Measurements from ENCODE around the gene PIH1D1.
"Not testable (repeated sequence)": the region's sequence is repeated elsewhere in the genome, so short reads cannot be mapped to it uniquely, and the experiment has no call there.

The PIH1D1 gene

DNA sequence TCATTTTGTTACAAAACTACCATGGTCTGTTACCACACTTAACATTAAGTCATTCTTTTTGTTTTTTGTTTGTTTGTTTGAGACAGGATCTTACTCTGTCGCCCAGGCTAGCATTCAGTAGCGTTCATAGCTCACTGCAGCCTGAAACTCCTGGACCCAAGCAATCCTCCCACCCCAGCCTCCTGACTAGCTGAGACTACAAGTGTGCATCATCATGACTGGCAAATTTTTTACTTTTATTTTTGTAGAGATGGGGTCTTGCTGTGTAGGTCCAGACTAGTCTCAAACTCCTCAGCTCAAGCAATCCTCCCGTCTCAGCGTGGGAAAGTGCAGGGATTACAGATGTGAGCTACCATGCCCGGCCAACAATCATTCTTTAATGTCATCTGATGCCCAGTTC is 4.7 kb upstream of the PIH1D1 start:
- DNase-seq (ENCODE audit: low read depth), result no peak

- no peak for DNase-seq (ENCODE audit: low read depth)
Measured at GRCh38 chr19:49455773-49456172, 4.2 kb upstream of the PIH1D1 start.

DNA sequence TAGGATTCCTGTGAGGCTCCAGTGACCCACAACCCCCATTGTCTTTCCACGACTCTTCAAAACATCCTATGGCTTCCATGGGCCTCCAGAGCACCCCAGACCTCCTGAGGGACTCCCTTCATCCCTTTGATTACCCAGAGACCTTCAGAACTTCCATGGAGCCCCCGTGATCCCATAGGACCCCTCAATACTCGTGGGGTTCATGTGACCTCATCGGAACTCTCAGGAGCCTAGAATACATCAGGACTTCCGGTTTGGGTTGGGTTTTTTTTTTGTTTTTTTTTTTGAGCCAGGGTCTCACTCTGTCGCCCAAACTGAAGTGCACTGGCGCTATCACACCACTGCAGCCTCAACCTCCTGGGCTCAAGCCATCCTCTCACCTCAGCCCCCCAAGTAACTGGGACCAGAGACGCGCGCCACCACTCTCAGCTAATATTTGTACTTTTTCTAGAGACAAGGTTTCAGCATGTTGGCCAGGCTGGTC is 2.2 kb upstream of the PIH1D1 start:
- DNase-seq (ENCODE audit: low read depth), result no peak

- peak; percentile 91 for DNase-seq (ENCODE audit: low read depth)
Measured at GRCh38 chr19:49453013-49453756, 1.6 kb upstream of the PIH1D1 start, which contains the start of gene ALDH16A1. Gene ALDH16A1, plus strand, starts transcription at chr19:49453225. Its CDS starts 107 bp downstream, at chr19:49453332.

DNA sequence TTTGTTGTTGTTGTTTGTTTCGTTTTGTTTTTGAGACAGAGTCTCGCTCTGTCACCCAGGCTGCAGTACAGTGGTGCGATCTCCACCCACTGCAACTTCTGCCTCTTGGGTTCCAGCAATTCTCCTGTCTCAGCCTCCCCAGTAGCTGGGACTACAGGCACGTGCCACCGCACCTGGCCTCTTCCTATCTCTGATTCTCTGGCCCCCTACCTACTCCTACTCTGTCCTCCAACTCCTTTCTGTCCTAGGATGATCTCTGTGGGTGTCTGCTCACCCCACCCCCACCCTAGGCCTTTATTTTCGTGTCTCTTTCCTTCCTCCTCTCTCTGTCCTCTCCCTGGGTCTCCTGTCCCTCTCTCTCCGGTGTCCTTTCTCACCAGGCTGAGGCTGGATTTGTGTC is 1.2 kb downstream of the PIH1D1 start:
- no peak for DNase-seq (ENCODE audit: low read depth)

DNA sequence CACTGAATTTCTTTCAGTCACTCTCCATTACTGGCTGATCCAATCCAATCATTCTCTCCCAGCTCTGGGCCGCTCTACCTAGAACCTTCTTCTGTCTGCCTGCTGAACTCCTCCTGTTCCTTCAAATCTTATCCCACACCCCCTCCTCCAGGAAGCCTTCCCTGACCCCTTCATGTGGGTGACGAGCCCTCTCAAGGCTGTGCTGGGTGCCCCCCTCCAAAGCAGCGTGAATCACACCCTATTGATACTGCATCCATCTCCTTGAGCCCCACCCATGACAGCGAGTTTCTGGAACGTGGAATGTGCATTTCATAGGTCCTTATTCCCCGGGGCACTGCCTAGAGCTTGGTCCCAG is 3.2 kb downstream of the PIH1D1 start:
- DNase-seq (ENCODE audit: low read depth), result no peak

DNA sequence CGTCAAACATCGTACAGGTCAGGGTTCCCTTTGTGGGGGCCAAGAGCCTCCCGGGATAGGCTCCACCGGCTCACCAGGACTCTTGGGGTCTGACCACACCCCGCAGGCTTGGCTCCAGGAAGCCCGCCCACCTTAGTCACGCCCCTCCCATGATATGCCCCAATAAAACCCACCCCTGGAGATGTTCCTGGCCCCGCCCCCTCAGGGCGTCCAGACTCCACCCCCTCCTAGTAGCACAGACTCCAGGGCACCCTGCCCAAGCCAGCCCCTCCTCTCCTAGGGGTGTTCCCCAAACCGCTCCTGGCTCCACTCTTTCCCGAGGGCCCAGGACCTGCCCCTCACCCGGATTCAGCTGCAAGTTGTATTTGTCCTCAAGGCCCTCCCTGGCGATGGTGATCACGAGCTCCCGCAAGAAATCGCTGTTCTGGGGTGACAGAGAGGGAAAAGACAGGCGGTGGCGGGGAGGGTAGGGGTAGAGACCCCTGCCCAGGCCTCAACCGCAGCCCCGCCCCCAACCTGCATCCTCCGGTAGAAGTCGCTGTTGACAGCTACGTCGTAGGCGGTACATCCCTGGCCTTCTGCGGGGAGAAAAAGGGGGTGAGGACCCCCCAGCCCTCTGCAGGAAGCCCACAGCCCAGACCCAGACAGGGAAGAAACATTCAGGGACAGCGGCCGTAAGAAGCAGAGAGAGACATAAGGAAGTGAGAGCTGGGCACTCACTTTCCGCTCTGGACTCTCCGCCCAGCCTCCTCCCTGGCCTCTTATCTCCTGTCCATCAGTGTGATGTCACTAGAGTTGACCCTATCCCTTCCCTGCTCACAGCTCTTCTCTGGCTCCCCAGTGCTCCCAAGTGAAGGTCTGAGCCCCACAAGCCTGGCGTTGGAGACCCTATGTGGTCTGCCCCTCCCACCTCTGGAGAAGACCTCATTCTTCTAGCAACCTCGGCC is 3.9 kb downstream of the PIH1D1 start:
- DNase-seq (ENCODE audit: low read depth), result no peak

- DNase-seq (ENCODE audit: low read depth), result no peak
Measured at GRCh38 chr19:49445997-49446396, 5.6 kb downstream of the PIH1D1 start.

- DNase-seq (ENCODE audit: low read depth), result not testable (repeated sequence)
Measured at GRCh38 chr19:49444100-49444700, 7.4 kb downstream of the PIH1D1 start.

DNA sequence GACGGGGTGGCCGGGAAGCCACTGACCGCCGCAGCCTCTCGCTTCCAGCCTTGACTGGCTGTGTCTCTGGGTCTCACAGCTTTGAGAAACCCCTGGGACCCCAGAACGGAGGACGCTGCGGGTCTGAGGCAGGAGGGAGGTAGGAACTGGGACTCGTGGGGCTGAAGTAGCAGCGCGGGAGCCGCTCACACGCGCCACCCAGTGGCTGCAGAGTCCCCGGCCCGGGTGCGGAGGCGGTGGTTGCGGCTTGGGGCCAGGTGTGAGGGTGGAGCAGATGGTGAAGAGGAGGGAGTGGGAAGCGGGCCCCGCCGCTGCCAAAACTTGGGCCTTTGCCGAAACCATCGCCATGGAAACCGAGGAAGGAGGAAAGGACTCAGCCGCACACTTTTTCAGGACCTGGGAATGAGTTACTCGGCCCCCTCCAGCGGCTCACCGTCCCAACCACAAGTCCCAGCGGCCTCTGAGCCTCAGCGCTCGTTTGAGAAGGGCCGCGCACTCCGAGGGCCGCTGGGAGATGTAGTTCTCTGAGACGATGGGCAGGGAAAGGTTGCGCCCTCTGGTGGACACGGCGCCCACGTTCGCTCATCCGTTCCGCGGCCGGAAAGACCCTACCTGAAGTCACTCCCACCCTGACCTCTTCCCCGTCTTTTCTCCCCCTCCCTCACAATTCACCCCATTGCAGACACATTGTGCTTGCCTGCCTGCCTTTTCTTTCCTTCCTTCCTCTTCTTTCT is 8.1 kb downstream of the PIH1D1 start:
- DNase-seq (ENCODE audit: low read depth), result peak; percentile 89

GRCh38 chr19:49442771-49443365 is 8.7 kb downstream of the PIH1D1 start:
- DNase-seq (ENCODE audit: low read depth), result no peak

- no peak for DNase-seq (ENCODE audit: low read depth)
Measured at GRCh38 chr19:49442354-49442753, 9.3 kb downstream of the PIH1D1 start.

GRCh38 chr19:49441960-49442350 is 9.7 kb downstream of the PIH1D1 start:
- no peak for DNase-seq (ENCODE audit: low read depth)

GRCh38 chr19:49441210-49441959 is 10.2 kb downstream of the PIH1D1 start, which contains the start of gene SLC17A7:
Gene SLC17A7, minus strand, starts transcription at chr19:49441527. Its CDS starts 148 bp downstream, at chr19:49441379.
- DNase-seq (ENCODE audit: low read depth), result no peak

DNA sequence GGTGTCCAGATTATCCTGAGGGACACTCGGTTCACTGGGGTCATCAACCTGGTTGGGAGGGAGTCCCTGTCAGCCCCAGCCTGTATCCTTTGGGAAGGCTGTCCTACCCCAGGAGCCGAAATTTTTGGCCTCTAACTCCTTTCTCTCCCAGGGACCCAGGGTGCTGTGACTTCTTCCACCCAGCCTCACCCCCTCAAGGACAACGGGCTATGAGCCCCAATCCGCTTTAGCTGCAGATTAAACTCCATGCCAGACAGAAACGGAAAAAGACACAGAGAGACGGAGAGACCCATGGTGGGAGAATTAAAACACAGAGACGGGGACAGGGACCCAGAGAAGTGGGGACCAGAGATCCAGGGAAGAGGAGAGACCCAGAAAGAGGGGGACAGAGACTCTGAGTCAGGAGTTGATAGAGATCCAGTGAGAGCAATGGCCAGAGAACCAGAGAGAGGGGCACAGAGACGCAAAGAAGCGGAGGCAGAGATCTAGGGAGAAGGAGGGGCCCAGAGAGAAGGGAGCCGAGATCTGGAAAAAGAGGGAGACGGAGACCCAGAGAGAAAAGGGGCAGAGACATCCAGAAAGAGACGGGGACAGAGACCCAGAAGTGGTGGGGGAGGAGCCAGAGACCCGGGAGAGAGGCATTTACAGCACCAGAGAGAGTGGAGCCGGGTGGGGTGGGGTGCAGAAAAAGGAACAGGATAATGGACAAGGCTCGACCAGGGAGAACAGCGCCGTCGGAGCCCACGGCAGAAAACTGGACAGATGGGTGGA is 11.0 kb downstream of the PIH1D1 start:
- DNase-seq (ENCODE audit: low read depth), result no peak

DNA sequence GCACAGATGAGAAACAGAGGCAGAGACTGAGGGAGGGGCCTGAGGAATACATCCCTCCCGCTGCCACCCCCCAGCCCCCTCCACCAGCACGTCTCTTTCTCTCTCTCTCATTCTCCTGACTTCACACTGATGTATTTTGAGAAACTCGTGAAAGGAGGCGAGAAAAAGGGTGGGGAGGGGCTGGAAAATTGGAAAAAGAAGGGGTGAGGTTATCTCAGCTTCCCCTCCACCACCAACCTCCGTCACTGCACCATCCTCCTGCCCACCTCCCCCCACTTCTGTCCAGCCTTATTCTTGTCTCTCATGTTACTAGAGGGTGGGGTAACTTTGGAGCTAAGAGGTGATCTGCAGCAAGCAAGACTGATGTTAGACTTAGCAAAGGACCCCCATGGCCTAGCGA is 11.8 kb downstream of the PIH1D1 start:
- no peak for DNase-seq (ENCODE audit: low read depth)

- no peak for DNase-seq (ENCODE audit: low read depth)
Measured at GRCh38 chr19:49438261-49438660, 13.4 kb downstream of the PIH1D1 start.

DNA sequence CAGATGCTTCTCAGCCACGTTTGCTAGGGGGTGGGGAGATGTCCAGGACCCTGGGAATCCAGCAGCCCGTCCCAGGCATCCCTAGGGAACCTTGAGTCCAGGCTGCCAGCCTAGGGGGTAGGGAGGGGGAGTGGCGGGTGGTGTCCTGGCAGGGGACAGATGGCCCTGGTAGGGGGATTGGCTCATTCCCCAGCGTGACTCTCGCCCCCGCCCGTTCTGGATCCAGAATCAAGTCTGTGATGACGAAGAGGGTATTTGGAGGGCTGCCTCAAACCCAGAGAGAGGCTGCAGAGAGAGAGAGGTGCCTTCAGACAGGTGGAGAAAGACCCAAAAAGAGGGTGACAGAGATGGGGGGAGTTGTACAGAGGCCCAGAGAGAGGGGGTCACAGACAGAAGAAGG is 14.4 kb downstream of the PIH1D1 start:
- no peak for DNase-seq (ENCODE audit: low read depth)

GRCh38 chr19:49436381-49437017 is 15.1 kb downstream of the PIH1D1 start:
- no peak for DNase-seq (ENCODE audit: low read depth)

All from stimulated activated CD8-positive, alpha-beta memory T cell treated with anti-CD3 and anti-CD28 coated beads, Interleukin-15, amount 100 ng/mL, for 1 hour (primary cell).